Fibroblast of pulmonary artery (primary cell): Measurements from ENCODE around the gene NCOR1.
"Not testable (repeated sequence)": the region's sequence is repeated elsewhere in the genome, so short reads cannot be mapped to it uniquely, and the experiment has no call there.

Experiments used
- DNase-seq: peaks from one replicate; pipeline ENCODE4 v3.0.0-alpha.2; 2010; ENCODE audit warnings: low read depth
- H3K4me3 ChIP-seq: replicated peaks from 2 replicates; pipeline ENCODE4 v1.5.1; 2011; ENCODE audit warnings: low read depth, mild to moderate bottlenecking, control low read depth, low read length, moderate library complexity
- TF ChIP-seq, protein P1 (sequence below): IDR thresholded peaks from 2 replicates; pipeline ENCODE4 v1.5.1; 2011; ENCODE audit warnings: mild to moderate bottlenecking, control low read depth, low read length, inconsistent platforms; ENCODE audit errors: missing control alignments

The NCOR1 gene

GRCh38 chr17:16214190-16215001 is 938 bp downstream of the NCOR1 start:
- no peak for DNase-seq
- H3K4me3 ChIP-seq: peak overlapping the region; percentile 87
- TF ChIP-seq, protein P1, sequence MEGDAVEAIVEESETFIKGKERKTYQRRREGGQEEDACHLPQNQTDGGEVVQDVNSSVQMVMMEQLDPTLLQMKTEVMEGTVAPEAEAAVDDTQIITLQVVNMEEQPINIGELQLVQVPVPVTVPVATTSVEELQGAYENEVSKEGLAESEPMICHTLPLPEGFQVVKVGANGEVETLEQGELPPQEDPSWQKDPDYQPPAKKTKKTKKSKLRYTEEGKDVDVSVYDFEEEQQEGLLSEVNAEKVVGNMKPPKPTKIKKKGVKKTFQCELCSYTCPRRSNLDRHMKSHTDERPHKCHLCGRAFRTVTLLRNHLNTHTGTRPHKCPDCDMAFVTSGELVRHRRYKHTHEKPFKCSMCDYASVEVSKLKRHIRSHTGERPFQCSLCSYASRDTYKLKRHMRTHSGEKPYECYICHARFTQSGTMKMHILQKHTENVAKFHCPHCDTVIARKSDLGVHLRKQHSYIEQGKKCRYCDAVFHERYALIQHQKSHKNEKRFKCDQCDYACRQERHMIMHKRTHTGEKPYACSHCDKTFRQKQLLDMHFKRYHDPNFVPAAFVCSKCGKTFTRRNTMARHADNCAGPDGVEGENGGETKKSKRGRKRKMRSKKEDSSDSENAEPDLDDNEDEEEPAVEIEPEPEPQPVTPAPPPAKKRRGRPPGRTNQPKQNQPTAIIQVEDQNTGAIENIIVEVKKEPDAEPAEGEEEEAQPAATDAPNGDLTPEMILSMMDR: no peak

DNA sequence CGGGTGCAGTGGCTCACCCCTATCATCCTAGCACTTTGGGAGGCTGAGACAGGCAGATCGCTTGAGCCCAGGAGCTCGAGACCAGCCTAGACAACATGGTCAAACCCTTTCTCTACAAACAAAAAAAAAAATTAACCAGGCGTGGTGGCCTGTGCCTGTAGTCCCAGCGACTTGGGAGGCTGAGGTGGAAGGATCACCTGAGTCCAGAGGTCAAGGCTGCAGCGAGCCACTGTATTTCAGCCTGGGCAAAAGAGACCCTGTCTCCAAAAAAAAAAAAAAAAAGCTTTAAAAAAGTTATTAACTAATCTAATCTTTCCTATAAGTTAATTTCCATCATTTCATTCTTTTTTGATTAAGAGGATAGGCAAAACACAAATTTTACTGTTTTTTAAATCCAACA is 2.5 kb downstream of the NCOR1 start:
- DNase-seq: no peak
- TF ChIP-seq, protein P1: no peak
- H3K4me3 ChIP-seq: no peak overlapping the region

GRCh38 chr17:16211590-16211989 is 3.7 kb downstream of the NCOR1 start:
- no peak for DNase-seq
- H3K4me3 ChIP-seq: no peak overlapping the region
- TF ChIP-seq, protein P1: no peak

- not testable (repeated sequence) for H3K4me3 ChIP-seq, DNase-seq
Observed at GRCh38 chr17:16204763-16205162, 10.6 kb downstream of the NCOR1 start.

DNA sequence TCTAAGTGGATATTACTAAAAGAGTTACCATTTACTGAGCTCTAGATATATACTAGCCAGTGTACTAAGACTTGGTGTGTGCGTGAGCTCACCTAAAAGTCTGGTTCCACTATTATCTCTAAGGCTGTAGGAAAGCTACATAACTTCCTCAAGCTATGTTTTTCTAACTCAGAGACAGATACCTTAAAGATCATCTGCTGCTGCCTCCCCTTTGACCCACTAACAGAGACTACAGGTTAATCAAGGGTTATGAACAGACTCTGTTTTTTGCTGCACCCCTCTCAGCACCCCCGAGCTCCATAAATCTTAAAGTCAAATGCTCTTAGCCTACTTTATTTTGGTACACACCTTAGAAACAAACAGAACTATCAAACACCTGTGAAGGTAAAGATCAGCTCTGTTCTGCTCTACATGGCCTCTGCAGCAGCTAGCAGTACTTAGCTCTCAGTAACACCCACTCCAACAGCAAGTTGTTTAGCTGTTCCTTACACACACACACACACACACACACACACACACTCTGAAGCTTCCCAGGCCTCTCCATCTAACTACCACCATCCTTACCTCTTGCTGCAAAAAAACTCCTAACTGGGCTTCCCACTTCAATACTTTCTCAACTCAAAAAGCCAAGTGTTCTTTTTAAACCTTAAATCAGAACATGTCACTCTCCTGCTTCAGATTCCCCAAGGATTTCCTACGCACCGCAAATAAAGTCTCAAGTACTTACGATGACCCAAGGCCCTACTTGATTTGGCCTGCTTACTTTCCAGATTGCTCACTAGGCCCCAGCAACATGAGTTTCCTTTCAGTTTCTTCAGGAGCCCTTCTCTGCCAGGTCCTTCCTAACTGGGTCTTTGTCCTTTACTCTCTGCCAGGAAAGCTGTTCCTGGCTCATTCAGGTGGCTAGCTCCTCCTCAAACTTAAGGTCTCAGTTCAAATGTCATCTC is 12.5 kb downstream of the NCOR1 start:
- H3K4me3 ChIP-seq: not testable (repeated sequence)
- peak; percentile 22 for DNase-seq

GRCh38 chr17:16201693-16202131 is 13.6 kb downstream of the NCOR1 start:
- not testable (repeated sequence) for DNase-seq

DNA sequence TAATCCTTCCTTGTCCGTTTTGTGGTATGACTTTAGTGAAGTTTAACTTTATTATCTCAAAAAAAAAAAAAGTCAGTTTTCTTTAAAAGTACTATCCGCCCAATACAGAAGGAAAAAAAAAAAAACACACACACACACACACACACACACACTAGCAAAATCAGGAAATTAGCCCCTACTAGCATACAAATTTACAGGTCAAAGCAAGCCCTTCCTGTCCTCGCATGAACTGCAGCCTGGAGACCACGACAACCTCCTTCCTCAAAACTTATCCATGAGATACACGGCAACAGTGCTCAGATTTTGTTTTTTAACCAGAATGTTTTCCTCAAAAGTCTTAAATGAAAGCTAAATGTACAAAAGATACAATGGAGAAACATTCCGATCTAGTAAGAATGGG is 16.2 kb downstream of the NCOR1 start:
- DNase-seq: peak; percentile 25
- TF ChIP-seq, protein P1: no peak
- no peak overlapping the region for H3K4me3 ChIP-seq

More at GRCh38 chr17:16201693-16202131, 13.6 kb downstream of the NCOR1 start:
- H3K4me3 ChIP-seq: not testable (repeated sequence)

DNA sequence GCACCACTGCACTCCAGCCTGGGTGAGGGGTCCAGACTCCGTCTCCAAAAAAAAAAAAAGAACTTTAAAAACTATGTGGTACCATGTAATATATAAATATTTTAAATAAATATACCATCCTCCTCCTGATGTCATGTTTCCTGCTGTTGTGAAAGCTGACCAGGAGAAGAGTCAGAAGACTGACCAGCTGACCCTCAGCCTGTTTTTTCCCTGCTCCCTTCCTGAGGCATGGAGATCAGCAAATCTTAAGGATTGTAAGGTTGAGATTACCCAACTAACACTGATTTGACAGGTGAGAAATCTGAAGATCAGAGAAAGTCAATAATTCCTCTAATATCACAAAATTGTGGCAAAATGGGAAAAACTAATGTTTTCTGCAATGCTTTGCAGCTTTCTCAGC is 18.1 kb downstream of the NCOR1 start:
- no peak overlapping the region for H3K4me3 ChIP-seq
- peak; percentile 11 for DNase-seq
- TF ChIP-seq, protein P1: no peak

DNA sequence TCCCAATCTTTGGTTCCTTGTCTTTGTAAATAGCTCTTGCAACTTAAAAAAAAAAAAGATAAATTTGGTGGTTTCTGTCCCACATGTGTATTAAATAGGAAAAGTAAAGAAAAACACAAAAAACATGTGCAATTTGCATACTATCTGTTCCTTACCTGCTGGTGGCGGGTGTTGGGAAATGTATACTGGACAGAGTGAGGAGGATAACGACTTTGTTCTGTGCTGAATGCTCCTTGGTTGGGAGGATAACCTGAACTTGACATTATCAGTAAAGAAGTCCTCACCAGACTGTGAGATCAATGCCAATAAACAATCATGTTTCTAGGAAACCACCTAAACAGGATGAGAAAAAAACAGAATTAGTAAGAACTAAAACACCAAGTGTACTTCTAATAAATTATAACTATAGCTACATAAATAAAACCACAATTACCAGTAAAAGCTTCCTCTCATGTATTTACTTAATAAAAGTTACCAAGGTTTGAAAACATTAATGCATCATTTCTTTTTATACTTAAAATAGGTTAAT is 21.0 kb downstream of the NCOR1 start:
- not testable (repeated sequence) for H3K4me3 ChIP-seq, DNase-seq
